ENCODE measurements around the gene KNTC1.

KNTC1 gene

DNA sequence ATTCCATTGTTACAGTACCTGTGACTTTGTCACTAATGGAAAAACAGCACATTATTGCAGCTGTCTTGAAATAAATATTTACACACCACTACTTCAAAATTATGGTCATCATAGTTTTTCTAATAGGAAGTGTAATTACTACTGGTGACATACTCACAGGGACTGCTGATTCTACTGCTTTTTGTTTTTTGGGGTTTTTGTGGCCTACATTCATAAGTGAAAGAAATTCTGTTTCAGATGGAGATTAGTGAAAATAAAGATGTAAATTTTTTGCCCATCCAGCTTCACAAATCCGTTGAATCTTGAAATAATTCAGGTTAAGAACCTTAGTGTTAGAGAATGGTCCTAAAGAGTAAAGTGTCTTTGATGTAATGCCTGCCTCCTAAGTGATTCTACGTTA, 17.5 kb downstream of the KNTC1 start (continued):
- TF ChIP-seq KLF8 (tag by site-specific recombination; IDR thresholded peaks at IDR 0.05), result no peak

DNA sequence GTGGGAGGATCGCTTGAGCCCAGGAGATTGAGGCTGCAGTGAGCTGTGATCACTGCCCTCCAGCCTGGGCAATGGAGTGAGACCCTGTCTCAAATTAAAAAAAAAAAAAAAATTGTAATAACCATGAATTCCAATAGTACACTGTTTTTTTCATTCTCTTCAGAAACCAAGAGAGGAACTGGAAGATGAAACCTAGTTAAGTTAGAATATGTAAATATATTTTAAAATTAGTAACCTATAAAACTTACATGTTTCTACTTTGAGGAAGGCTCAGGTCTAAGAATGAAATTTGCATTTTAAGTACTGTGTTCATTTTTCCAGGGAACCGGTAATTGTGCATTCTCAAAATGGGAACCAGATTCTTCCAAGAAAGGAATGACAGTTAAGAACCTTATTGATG, 18.8 kb downstream of the KNTC1 start:
- Histone ChIP-seq H3K4me1 (ENCODE audit: control insufficient read depth, insufficient read depth, low read length) (no peaks in the 10 kb centered on the region), H3K9me3 (ENCODE audit: control insufficient read depth, insufficient read depth, low read depth, low read length) (no peaks in the 10 kb centered on the region), H3K4me3 (ENCODE audit: low read depth, low read length) (no peak overlapping the region), H3K27ac (ENCODE audit: extremely low read depth, low read depth, low read length) (no peak overlapping the region), H3K36me3 (ENCODE audit: control insufficient read depth in 2 of 2, insufficient read depth in 1 of 2, low read length in 2 of 2) (peaks cover 80 to 82% of the 10 kb centered on the region in 2 experiments)
- ChIA-PET POLR2A (no interaction called here), CTCF (no interaction called here)
- TF ChIP-seq ZNF121 (tag by site-specific recombination; IDR thresholded peaks at IDR 0.05) (peak; percentile 35; the same call in 1 of the 2 replicates), ZNF701 (tag by site-specific recombination; IDR thresholded peaks at IDR 0.05) (no peak)

DNA sequence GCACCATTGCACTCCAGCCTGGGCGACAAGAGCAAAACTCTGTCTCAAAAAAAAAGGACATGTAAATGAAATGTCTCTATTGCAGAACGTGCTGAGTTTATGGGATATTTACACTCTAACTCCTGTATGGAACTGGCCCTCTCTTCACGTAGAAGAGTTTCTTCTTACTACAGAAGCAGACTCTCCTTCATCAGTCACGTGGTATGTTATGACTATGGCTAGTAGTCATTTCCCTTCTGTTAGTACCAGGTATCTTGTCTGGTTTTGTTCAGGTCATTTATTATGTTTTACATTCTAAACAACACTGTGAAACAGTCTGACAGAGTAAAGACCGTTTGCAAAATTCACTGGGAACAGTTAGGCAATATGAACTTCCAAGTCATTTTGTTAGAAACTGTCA, 20.3 kb downstream of the KNTC1 start:
- no peak overlapping the region for H3K27ac ChIP-seq (ENCODE audit: extremely low read depth, low read depth, low read length)
- peaks cover 84% of the 10 kb centered on the region in 2 experiments for H3K36me3 ChIP-seq (ENCODE audit: control insufficient read depth in 2 of 2, insufficient read depth in 1 of 2, low read length in 2 of 2)
- H3K9me3 ChIP-seq (ENCODE audit: control insufficient read depth, insufficient read depth, low read depth, low read length), result no peaks in the 10 kb centered on the region
- ChIA-PET CTCF (no interaction called here), POLR2A (no interaction called here)
- no peak overlapping the region for H3K4me3 ChIP-seq (ENCODE audit: low read depth, low read length)
- no peaks in the 10 kb centered on the region for H3K4me1 ChIP-seq (ENCODE audit: control insufficient read depth, insufficient read depth, low read length)
- TF ChIP-seq, protein P1, sequence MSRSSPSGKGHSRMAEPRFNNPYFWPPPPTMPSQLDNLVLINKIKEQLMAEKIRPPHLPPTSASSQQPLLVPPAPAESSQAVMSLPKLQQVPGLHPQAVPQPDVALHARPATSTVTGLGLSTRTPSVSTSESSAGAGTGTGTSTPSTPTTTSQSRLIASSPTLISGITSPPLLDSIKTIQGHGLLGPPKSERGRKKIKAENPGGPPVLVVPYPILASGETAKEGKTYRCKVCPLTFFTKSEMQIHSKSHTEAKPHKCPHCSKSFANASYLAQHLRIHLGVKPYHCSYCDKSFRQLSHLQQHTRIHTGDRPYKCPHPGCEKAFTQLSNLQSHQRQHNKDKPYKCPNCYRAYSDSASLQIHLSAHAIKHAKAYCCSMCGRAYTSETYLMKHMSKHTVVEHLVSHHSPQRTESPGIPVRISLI (tag by site-specific recombination; IDR thresholded peaks at IDR 0.05), result no peak
- TF ChIP-seq KLF10 (tag by site-specific recombination; IDR thresholded peaks at IDR 0.05) (no peak), ZBTB8A (tag by site-specific recombination; IDR thresholded peaks at IDR 0.05) (no peak), ZNF184 (tag by site-specific recombination; IDR thresholded peaks at IDR 0.05) (no peak), RBAK (tag by site-specific recombination; IDR thresholded peaks at IDR 0.05) (no peak), SP2 (tag by site-specific recombination; IDR thresholded peaks at IDR 0.05) (no peak), ZNF837 (tag by site-specific recombination; IDR thresholded peaks at IDR 0.05) (no peak), ZNF2 (tag by site-specific recombination; IDR thresholded peaks at IDR 0.05) (no peak), ZNF157 (tag by site-specific recombination; IDR thresholded peaks at IDR 0.05) (no peak), ZNF777 (tag by site-specific recombination; IDR thresholded peaks at IDR 0.05; ENCODE audit: borderline replicate concordance) (no peak), ZNF549 (tag by site-specific recombination; IDR thresholded peaks at IDR 0.05) (no peak), ZBTB7A (tag by site-specific recombination; IDR thresholded peaks at IDR 0.05; ENCODE audit: low read depth) (no peak), ZNF571 (tag by site-specific recombination; IDR thresholded peaks at IDR 0.05) (no peak)
- TF ChIP-seq, protein P2, sequence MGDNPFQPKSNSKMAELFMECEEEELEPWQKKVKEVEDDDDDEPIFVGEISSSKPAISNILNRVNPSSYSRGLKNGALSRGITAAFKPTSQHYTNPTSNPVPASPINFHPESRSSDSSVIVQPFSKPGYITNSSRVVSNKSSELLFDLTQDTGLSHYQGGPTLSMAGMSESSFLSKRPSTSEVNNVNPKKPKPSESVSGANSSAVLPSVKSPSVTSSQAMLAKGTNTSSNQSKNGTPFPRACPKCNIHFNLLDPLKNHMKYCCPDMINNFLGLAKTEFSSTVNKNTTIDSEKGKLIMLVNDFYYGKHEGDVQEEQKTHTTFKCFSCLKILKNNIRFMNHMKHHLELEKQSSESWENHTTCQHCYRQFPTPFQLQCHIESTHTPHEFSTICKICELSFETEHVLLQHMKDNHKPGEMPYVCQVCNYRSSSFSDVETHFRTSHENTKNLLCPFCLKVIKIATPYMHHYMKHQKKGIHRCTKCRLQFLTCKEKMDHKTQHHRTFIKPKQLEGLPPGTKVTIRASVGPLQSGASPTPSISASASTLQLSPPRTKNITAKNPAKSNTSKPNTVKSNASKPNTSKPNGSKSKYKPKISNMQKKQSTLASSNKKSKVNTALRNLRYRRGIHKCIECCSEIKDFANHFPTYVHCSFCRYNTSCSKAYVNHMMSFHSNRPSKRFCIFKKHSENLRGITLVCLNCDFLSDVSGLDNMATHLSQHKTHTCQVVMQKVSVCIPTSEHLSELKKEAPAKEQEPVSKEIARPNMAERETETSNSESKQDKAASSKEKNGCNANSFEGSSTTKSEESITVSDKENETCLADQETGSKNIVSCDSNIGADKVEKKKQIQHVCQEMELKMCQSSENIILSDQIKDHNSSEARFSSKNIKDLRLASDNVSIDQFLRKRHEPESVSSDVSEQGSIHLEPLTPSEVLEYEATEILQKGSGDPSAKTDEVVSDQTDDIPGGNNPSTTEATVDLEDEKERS (tag by site-specific recombination; IDR thresholded peaks at IDR 0.05), result no peak
- TF ChIP-seq, protein P3, sequence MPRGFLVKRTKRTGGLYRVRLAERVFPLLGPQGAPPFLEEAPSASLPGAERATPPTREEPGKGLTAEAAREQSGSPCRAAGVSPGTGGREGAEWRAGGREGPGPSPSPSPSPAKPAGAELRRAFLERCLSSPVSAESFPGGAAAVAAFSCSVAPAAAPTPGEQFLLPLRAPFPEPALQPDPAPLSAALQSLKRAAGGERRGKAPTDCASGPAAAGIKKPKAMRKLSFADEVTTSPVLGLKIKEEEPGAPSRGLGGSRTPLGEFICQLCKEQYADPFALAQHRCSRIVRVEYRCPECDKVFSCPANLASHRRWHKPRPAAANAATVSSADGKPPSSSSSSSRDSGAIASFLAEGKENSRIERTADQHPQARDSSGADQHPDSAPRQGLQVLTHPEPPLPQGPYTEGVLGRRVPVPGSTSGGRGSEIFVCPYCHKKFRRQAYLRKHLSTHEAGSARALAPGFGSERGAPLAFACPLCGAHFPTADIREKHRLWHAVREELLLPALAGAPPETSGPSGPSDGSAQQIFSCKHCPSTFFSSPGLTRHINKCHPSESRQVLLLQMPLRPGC (tag by site-specific recombination; IDR thresholded peaks at IDR 0.05), result no peak
- TF ChIP-seq, protein P4, sequence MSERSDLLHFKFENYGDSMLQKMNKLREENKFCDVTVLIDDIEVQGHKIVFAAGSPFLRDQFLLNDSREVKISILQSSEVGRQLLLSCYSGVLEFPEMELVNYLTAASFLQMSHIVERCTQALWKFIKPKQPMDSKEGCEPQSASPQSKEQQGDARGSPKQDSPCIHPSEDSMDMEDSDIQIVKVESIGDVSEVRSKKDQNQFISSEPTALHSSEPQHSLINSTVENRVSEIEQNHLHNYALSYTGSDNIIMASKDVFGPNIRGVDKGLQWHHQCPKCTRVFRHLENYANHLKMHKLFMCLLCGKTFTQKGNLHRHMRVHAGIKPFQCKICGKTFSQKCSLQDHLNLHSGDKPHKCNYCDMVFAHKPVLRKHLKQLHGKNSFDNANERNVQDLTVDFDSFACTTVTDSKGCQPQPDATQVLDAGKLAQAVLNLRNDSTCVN (tag by site-specific recombination; optimal IDR thresholded peaks at IDR 0.05), result no peak
- TF ChIP-seq, protein P5, sequence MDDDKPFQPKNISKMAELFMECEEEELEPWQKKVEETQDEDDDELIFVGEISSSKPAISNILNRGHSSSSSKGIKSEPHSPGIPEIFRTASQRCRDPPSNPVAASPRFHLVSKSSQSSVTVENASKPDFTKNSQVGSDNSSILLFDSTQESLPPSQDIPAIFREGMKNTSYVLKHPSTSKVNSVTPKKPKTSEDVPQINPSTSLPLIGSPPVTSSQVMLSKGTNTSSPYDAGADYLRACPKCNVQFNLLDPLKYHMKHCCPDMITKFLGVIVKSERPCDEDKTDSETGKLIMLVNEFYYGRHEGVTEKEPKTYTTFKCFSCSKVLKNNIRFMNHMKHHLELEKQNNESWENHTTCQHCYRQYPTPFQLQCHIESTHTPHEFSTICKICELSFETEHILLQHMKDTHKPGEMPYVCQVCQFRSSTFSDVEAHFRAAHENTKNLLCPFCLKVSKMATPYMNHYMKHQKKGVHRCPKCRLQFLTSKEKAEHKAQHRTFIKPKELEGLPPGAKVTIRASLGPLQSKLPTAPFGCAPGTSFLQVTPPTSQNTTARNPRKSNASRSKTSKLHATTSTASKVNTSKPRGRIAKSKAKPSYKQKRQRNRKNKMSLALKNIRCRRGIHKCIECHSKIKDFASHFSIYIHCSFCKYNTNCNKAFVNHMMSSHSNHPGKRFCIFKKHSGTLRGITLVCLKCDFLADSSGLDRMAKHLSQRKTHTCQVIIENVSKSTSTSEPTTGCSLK (tag by site-specific recombination; IDR thresholded peaks at IDR 0.05), result no peak
- TF ChIP-seq, protein P6, sequence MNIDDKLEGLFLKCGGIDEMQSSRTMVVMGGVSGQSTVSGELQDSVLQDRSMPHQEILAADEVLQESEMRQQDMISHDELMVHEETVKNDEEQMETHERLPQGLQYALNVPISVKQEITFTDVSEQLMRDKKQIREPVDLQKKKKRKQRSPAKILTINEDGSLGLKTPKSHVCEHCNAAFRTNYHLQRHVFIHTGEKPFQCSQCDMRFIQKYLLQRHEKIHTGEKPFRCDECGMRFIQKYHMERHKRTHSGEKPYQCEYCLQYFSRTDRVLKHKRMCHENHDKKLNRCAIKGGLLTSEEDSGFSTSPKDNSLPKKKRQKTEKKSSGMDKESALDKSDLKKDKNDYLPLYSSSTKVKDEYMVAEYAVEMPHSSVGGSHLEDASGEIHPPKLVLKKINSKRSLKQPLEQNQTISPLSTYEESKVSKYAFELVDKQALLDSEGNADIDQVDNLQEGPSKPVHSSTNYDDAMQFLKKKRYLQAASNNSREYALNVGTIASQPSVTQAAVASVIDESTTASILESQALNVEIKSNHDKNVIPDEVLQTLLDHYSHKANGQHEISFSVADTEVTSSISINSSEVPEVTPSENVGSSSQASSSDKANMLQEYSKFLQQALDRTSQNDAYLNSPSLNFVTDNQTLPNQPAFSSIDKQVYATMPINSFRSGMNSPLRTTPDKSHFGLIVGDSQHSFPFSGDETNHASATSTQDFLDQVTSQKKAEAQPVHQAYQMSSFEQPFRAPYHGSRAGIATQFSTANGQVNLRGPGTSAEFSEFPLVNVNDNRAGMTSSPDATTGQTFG (tag by site-specific recombination; IDR thresholded peaks at IDR 0.05; ENCODE audit: borderline replicate concordance), result no peak
- TF ChIP-seq, protein P7, sequence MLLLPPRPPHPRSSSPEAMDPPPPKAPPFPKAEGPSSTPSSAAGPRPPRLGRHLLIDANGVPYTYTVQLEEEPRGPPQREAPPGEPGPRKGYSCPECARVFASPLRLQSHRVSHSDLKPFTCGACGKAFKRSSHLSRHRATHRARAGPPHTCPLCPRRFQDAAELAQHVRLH (tag by site-specific recombination; IDR thresholded peaks at IDR 0.05), result no peak
